A549 (cell line): ENCODE measurements around the gene MED13L.

ENCODE experiments used
- CEBPB ChIP-seq, 2 experiments: fragments of >200 bp in 1 of 2; sonication (Bioruptor Twin) in 1 of 2; formaldehyde crosslinking in 1 of 2; IDR thresholded peaks; 2 replicates each; pipeline ENCODE4 v1.6.1; 2012 to 2016
- KDM5A ChIP-seq: fragments of 200-600 bp; sonication (generic); IDR thresholded peaks from 2 replicates; pipeline ENCODE4 v1.6.1; 2016; ENCODE audit warnings: antibody characterized with exemption, mild to moderate bottlenecking
- TP53 ChIP-seq: fragments of 250-450 bp; sonication (Bioruptor Pico); IDR thresholded peaks from 2 replicates; pipeline ENCODE4 v1.5.0; 2021; ENCODE audit warnings: mild to moderate bottlenecking, moderate library complexity
- TF ChIP-seq, protein P1 (sequence below): fragments of >200 bp; sonication (Bioruptor Twin); formaldehyde crosslinking; IDR thresholded peaks from 3 replicates; pipeline ENCODE4 v1.5.1; 2016

DNA sequence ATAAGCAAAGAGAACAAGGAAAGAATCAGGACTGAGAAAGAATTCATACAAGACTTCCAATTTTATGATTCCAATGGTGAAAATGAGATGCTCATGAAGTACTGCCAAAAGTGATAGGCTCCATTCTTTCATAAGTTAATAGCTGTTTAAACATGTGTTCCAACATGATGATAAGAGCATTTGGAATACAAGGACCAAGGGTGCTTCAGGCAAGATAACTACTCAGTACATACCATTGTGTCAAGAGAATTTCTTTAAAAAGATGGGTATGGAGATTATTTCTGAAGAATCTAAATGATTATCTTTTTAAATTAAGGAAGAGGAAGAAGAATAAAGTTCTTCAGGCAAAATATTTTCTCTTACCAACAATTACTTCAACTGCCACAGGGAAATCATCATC is 258.1 kb downstream of the MED13L start:
- no peak for TF ChIP-seq TP53
- TF ChIP-seq KDM5A = no peak
- TF ChIP-seq, protein P1, sequence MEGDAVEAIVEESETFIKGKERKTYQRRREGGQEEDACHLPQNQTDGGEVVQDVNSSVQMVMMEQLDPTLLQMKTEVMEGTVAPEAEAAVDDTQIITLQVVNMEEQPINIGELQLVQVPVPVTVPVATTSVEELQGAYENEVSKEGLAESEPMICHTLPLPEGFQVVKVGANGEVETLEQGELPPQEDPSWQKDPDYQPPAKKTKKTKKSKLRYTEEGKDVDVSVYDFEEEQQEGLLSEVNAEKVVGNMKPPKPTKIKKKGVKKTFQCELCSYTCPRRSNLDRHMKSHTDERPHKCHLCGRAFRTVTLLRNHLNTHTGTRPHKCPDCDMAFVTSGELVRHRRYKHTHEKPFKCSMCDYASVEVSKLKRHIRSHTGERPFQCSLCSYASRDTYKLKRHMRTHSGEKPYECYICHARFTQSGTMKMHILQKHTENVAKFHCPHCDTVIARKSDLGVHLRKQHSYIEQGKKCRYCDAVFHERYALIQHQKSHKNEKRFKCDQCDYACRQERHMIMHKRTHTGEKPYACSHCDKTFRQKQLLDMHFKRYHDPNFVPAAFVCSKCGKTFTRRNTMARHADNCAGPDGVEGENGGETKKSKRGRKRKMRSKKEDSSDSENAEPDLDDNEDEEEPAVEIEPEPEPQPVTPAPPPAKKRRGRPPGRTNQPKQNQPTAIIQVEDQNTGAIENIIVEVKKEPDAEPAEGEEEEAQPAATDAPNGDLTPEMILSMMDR = no peak
- TF ChIP-seq CEBPB (IDR thresholded peaks at IDR 0.05) = no peak
